Vagina (tissue), 2 donors: ENCODE results near the gene RRAD. TPM values are rescaled to one million over a fixed set of nuclear protein-coding genes. Genes with fewer than 3 reads are reported as not detected.

Experiments
- DNase-seq, 2 donors: peaks; one replicate each; pipeline ENCODE4 v3.0.0-alpha.2; 2017; ENCODE audit errors: extremely low spot score in 2 of 2
- H3K27ac ChIP-seq: fragments of 200-600 bp; sonication (generic); one replicate; pipeline ENCODE4 v1.5.1; 2019
- H3K27me3 ChIP-seq: fragments of 200-600 bp; sonication (generic); one replicate; pipeline ENCODE4 v1.5.1; 2019
- H3K36me3 ChIP-seq, 2 donors: fragments of 200-600 bp; sonication (generic); one replicate each; pipeline ENCODE4 v1.5.1; 2017 to 2019
- H3K4me1 ChIP-seq: fragments of 200-600 bp; sonication (generic); one replicate; pipeline ENCODE4 v1.5.1; 2019
- H3K4me3 ChIP-seq, 2 donors: fragments of 200-600 bp; sonication (generic); 1 replicate in 1 of 2; 2 replicates in 1 of 2; pipeline ENCODE4 v1.5.1; 2016 to 2019
- H3K9me3 ChIP-seq: fragments of 200-600 bp; sonication (generic); one replicate; pipeline ENCODE4 v1.5.1; 2019
- POLR2A ChIP-seq, 2 donors: fragments of 450-650 bp; IDR thresholded peaks; one replicate each; pipeline ENCODE4 v1.6.1; 2017; ENCODE audit warnings: antibody characterized with exemption in 2 of 2, mild to moderate bottlenecking in 2 of 2, moderate library complexity in 2 of 2
- POLR2AphosphoS5 ChIP-seq, 2 donors: sonication (generic); formaldehyde crosslinking; IDR thresholded peaks; one replicate each; pipeline ENCODE4 v1.9.0; 2017; ENCODE audit warnings: antibody characterized with exemption in 2 of 2, mild to moderate bottlenecking in 2 of 2, low read depth in 1 of 2; ENCODE audit not compliant: insufficient read depth in 1 of 2
- intact Hi-C: fragments of 100-400 bp; cut with DNase I; formaldehyde crosslinking; loops from one replicate; pipeline ENCODE4 v1.15.1; 2023
- total RNA-seq: library from RNA; depleted of rRNA; stranded (reverse); fragments of >200 nt; gene quantifications from one replicate; pipeline ENCODE4 v1.2.3, GENCODE V29; 2016
- TF ChIP-seq, protein P1 (sequence below), 3 experiments: fragments of 450-650 bp in 2 of 3; fragments of 200-600 bp in 1 of 3; sonication (generic) in 1 of 3; IDR thresholded peaks; one replicate each; pipeline ENCODE4 v1.5.1; 2017 to 2019; ENCODE audit warnings: antibody characterized with exemption in 3 of 3, mild to moderate bottlenecking in 2 of 3, moderate library complexity in 2 of 3

Gene RRAD
- total RNA-seq, 1 donor from 2014 or later = 49.1 TPM

DNA sequence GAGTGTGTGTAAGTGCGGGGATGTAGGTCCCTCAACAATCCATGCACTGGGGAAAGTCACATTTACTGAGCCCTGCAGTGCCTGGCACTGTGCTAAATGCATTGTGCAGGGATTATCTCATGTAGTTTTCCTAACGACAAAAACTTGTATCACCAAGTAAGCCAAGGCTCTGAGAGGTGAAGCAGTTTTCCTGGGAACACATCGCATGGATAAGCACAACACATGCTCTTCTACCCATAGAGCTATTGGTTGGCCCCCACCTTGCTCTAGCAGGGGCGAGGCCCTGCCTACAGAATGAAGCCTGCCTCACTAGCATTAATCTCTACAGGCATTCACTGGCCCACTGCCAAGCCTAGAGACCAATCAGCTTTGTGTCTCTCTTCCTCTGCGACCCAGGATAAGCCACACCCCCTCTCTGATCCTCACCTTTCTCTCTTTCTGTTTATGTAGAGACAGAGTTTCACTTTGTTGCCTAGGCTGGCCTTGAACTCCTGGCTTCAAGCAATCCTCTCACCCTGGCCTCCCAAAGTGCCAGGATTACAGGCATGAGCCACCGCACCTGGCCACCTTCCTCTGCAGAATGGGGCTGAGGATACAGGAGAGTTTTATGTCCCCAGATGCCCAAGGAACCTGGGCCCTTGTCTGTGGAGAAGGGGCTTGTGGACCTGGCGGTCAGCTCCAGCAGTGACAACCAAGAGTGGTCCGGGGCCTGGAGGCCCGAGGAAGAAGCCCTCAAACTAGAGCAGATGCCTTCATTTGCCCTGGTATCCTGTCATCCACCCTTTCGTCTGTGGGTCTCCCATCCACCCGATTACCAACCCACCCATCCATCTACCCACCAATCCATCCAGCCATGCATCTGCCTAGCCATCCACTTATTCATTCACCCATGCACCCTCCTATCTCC, 19.4 kb downstream of the RRAD start:
- no peaks in the 10 kb centered on the region for H3K9me3 ChIP-seq

DNA sequence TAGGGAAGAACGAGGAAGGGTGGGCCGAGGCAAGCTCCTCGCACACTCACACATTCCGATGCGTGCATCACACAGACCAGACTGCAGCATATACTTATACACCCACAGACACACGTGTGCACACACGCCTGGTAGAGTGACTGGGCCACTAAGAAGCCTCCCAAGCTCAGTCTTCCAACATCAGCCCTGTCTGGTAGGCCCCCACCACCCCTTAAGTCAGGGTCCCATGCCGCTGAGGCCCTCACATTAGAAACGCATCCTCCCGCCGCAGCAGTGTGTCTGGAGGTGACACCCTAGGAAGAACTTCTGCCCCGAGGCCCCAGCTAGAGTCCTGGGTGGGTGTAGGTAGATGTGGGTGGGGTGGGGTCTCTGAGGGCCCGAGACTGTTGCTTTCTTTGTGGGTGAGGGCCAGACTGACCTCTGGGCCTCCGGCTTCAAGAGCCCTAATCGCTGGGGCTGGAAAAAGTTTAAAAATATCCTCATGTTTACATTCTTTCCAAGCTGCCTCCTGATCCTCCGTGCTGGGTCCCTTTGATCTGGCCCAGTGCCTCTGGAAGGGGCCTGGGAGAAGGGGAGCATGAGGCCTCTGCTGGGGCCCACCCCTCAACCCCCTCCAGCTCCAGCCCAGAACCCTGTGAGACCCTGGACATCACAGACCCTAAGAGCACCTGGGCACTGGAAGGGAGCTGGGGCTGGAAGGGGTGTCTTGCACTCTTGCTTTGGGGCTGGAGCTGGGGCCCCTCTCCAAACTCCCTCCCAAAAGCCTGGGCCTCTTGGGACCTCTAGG, 20.3 kb downstream of the RRAD start:
- no peak for DNase-seq
- no peak overlapping the region for H3K4me3 ChIP-seq
- no peaks in the 10 kb centered on the region for H3K9me3 ChIP-seq
- intact Hi-C loops = no loop called here
- TF ChIP-seq POLR2AphosphoS5 (IDR thresholded peaks at IDR 0.05; ENCODE audit: insufficient read depth in 1 of 2, low read depth in 1 of 2) = no peak
- no peak for TF ChIP-seq POLR2A (IDR thresholded peaks at IDR 0.05)
- TF ChIP-seq, protein P1, sequence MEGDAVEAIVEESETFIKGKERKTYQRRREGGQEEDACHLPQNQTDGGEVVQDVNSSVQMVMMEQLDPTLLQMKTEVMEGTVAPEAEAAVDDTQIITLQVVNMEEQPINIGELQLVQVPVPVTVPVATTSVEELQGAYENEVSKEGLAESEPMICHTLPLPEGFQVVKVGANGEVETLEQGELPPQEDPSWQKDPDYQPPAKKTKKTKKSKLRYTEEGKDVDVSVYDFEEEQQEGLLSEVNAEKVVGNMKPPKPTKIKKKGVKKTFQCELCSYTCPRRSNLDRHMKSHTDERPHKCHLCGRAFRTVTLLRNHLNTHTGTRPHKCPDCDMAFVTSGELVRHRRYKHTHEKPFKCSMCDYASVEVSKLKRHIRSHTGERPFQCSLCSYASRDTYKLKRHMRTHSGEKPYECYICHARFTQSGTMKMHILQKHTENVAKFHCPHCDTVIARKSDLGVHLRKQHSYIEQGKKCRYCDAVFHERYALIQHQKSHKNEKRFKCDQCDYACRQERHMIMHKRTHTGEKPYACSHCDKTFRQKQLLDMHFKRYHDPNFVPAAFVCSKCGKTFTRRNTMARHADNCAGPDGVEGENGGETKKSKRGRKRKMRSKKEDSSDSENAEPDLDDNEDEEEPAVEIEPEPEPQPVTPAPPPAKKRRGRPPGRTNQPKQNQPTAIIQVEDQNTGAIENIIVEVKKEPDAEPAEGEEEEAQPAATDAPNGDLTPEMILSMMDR (IDR thresholded peaks at IDR 0.05) = no peak
- no peaks in the 10 kb centered on the region for H3K27me3 ChIP-seq
- peaks cover 33% of the 10 kb centered on the region for H3K4me1 ChIP-seq
- no peaks in the 10 kb centered on the region for H3K36me3 ChIP-seq
- H3K27ac ChIP-seq = peak overlapping the region; percentile 91

More for the DNA sequence above, 19.4 kb downstream of the RRAD start:
- Histone ChIP-seq H3K36me3 (no peaks in the 10 kb centered on the region), H3K4me3 (no peak overlapping the region), H3K4me1 (peaks cover 24% of the 10 kb centered on the region), H3K27me3 (no peaks in the 10 kb centered on the region), H3K27ac (peak overlapping the region; percentile 91)
- DNase-seq = no peak
- intact Hi-C loops = no loop called here
- TF ChIP-seq POLR2AphosphoS5 (IDR thresholded peaks at IDR 0.05; ENCODE audit: insufficient read depth in 1 of 2, low read depth in 1 of 2) = no peak
- TF ChIP-seq, protein P1 (IDR thresholded peaks at IDR 0.05) = no peak
- TF ChIP-seq POLR2A (IDR thresholded peaks at IDR 0.05) = no peak

DNA sequence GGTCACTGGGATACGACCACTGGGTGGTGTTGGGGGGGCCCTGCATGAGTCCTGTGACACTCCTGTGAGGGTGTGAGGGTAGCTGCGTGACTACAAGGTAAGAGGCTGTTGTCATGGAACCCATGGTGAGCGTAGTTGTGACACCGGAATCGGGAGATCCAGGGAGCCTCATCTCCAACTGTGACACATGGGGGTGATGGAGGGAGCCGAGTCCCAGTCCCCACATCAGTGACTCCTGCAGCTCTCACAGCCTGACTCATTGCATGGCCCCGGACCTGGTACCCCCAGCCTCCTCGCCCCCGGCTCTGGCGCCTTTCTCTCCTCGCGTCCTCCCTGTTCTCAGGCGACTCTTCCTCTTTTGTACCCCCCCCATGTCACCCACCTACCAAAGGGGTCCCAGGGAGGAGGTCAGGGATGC, 20.9 kb downstream of the RRAD start:
- H3K9me3 ChIP-seq = no peaks in the 10 kb centered on the region
- no peaks in the 10 kb centered on the region for H3K27me3 ChIP-seq
- H3K36me3 ChIP-seq = no peaks in the 10 kb centered on the region
- H3K4me3 ChIP-seq = no peak overlapping the region
- peak overlapping the region; percentile 91 for H3K27ac ChIP-seq
- peaks cover 39% of the 10 kb centered on the region for H3K4me1 ChIP-seq
- no peak for DNase-seq
- TF ChIP-seq, protein P1 (IDR thresholded peaks at IDR 0.05) = no peak
- TF ChIP-seq POLR2A (IDR thresholded peaks at IDR 0.05) (no peak), POLR2AphosphoS5 (IDR thresholded peaks at IDR 0.05; ENCODE audit: insufficient read depth in 1 of 2, low read depth in 1 of 2) (no peak)
- intact Hi-C loops = no loop called here

DNA sequence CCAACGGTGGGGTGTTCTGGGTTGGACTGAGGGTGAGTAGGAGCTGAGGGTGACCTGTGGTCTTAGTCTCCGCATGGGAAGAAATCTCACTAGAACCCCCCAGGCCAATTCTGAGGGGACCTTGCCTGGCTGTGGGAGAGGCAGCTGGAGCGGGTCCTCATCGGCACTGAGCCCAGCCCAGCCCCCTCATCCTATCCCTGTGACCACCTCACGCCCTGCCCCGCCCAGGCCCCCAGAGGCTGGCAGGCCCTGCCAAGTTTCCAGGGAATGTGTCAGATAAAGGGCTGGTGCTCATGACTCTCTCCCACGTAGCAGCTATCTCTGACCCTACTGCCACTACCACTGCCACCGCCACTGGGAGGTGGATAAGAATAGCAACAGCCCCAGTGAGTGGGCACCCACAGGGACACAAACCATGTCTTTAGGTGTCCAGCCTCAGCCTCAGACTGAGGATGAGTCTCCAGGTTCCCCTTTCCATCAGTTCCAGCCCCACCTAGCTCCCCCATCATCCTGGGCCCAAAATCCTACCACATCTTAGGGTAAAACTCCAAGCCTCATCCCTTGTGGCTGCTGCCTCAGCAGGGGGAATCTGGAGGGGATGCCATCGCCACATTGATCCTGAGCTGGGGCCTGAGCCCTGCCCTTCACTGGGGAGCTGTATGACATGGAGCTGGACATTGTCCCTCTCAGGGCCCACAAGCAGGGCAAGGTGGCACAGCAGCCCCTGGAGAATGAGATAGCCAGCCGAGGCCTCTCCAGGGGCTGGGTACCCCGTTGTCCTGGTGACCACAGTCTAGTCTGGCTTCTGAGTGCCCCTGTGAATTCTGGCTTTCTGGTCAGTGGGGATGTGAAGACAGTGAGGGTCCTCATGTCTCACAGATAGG, 21.5 kb downstream of the RRAD start:
- H3K4me3 ChIP-seq = no peak overlapping the region
- TF ChIP-seq POLR2AphosphoS5 (IDR thresholded peaks at IDR 0.05; ENCODE audit: insufficient read depth in 1 of 2, low read depth in 1 of 2) (no peak), POLR2A (IDR thresholded peaks at IDR 0.05) (no peak)
- TF ChIP-seq, protein P1 (IDR thresholded peaks at IDR 0.05) = no peak
- intact Hi-C loops = no loop called here
- H3K27me3 ChIP-seq = no peaks in the 10 kb centered on the region
- DNase-seq = no peak
- H3K36me3 ChIP-seq = no peaks in the 10 kb centered on the region
- H3K9me3 ChIP-seq = no peaks in the 10 kb centered on the region
- H3K4me1 ChIP-seq = peaks cover 45% of the 10 kb centered on the region
- H3K27ac ChIP-seq = peak overlapping the region; percentile 91
